ENCODE measurements around the gene CXCL1. TPM values are rescaled to one million over a fixed set of nuclear protein-coding genes. Genes with fewer than 3 reads are reported as not detected.

Gene CXCL1
- total RNA-seq, 1 experiment from 2014 or later: not detected

DNA sequence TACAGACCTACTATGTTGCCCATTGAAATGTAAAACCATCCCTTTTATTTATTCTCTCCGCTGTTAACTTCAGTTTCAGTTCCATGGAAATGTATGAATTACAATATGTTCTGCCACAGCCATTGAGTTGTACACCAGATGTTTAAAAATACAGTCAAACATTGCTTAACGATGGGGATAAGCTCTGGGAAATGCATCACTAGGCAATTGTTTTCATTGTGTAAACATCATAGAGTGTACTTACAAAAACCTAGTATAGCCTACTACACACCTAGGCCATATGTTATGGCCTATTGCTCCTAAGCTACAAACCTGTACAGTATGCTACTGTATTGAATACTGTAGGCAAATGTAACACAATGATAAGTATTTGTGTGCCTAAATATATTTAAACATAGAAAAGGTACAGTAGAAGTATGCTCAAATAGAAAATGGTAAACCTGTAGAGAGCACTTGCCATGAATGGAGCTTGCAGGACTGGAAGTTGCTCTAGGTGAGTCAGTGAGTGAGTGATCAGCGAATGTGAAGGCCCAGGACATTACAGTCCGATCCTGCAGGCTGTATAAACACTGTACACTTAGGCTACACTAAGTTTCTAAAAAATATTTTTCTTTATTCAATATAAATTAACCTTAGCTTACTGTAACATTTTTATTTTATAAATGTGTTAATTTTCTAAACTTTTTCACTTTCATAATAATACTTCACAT, 18.8 kb upstream of the CXCL1 start:
- no peak for DNase-seq (ENCODE audit: low read depth)

DNA sequence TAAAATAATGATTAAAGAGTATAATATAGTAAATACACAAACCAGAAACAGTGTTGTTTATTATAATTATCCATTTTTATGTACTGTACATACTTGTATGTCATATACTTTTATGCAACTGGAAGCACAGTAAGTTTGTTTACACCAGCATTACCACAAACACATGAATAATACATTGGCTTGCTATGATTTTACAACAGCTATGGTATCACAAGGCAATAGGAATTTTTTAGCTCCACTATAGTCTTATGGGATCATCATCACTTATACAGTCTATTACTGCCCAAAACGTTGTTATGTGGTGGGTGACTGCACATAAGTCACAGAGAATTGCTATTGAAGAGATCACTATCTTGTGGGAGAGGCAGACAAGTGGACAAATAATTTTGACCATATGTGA, 17.9 kb upstream of the CXCL1 start:
- DNase-seq (ENCODE audit: low read depth): no peak

DNA sequence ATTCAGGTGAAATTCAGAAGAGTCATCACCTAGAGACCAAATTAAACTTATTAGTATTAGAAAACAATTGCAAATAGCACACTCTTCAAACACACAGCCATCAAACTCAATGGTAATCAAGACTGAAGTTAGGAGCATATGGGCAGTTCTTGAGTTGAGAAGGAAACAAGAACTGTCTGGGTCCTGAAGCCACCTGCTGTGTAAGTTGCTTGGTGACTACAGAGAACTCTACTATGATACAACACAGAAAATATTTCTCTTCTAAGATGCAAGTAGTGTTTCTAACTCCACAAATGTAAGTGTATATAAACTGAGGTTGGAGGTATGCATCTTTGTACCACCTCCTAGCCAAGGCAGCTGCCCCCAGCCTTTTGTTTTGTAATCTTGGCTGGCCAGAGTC, 16.4 kb upstream of the CXCL1 start:
- no peak for DNase-seq (ENCODE audit: low read depth)

DNA sequence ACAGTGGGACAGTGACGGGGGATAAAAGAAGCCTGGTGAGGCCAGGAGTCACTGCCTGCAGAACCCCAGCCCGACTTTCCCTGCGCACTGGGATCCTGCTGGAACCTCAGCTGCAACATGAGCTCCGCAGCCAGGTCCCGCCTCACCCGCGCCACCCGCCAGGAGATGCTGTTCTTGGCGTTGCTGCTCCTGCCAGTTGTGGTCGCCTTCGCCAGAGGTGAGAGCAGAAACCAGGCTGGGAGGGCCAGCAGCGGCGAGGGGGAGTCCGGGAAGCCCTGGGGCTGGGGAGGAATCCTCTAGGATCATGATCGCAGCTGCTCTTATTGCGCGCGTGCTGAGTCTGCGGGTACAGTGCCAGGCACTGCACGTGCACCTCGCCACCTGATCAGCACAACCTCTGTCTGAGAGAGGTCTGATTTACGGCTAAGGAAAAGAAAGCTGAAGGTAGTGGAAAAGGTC, 15.9 kb upstream of the CXCL1 start, which contains the start of gene PF4V1:
Gene PF4V1 (plus strand): TSS at position 51 of the 459 bp plus-strand sequence. CDS start 67 bp downstream, at position 118.
- DNase-seq (ENCODE audit: low read depth): no peak

DNA sequence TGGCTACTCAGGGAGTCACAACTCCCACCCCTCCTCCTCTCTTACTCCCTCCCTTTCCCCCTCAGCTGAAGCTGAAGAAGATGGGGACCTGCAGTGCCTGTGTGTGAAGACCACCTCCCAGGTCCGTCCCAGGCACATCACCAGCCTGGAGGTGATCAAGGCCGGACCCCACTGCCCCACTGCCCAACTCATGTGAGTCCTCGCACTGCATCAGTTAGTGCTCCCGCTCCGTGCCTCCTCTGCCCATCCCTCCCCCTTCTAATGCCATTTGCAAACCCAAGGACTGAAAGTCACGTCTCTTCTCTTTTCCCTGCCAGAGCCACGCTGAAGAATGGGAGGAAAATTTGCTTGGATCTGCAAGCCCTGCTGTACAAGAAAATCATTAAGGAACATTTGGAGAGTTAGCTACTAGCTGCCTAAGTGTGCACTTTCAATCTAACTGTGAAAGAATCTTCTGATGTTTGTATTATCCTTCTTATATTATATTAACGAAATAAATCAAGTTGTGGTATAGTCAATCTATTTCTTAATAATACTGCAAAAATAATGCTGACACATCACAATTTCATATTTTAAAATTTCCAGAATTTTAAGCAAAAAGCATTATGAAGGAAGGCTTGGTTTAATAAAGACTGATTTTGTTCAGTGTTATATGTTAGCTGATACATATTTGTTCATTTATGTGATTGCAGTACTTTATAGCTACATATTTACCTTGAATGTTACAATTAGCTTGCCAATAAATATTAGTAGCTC, 15.3 kb upstream of the CXCL1 start:
- DNase-seq (ENCODE audit: low read depth): no peak

DNA sequence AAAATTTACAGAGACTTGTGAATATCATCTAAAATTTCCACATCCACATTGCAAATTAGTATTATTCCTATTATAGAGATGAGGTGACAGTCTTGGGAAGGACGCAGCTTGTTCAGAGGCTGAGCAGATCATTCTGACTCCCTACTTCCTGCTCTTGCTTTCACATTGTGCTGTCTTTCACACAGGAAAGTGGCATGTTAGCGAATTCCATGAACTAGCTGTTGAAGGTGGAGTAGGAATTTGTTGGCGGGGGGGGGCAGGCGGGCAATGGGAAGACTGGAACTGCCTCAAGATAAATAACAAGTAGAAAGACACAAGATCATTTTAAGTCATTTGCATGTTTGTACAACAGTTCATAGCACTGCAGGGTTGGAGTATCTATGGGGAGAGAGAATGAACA, 13.8 kb upstream of the CXCL1 start:
- DNase-seq (ENCODE audit: low read depth): no peak

DNA sequence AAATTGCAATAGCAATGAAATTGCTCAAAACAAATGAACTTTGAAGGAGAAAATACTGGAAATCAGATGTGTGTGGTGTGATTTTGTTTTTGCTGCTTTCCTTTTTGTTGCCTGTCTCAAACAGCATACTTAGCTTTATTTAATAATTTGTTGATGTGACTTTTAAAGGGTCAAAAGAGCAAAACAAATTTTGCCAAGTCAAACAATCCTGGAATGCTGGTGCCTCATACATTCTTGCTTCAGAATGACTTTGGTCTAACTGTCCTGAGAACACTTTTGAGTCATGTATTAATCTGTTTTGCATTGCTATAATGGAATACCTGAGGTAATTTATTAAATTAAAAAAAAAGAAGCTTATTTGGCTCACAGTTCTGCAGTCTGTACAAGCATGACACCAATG, 12.7 kb upstream of the CXCL1 start:
- DNase-seq (ENCODE audit: low read depth): no peak

DNA sequence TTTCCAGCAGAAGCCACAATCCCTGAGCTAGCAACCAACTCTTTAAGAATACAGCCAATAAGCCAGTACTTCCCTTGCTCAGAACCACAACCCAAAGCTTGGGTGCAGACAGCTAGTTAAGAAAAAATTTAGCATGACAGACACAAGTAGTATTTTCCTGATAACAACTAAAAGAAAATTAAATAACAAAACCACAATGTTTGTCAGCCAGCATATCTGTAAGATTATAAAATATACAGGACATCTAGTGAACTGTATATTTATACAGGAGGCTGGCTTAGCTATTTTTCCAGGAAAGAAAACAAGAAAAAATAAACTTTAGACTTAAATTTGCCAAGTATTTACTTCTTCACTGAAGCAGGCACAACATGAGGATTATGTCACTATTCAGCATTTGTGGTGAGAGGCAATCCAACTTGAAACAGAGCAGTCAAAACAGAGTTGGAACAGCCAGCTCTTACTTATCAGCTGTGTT, 9.5 kb upstream of the CXCL1 start:
- DNase-seq (ENCODE audit: low read depth): no peak

DNA sequence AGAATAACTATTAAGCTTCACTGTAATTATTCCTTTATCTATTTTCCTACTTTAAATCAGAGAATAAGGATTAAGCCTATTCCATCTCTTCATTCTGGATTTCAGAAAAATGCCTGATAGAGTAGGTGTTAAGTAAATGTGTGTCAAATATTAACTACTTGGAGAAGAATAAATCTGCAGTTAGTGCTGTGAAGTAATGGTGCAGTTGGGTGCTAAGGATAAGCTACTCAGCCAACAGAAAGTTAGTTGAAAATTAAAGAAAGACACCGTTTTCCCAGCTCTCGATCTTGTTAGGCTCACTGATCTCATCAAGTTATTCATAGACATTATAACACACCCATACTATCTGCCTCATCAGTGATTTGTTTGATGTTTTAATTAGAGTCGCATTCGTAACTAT, 9.0 kb upstream of the CXCL1 start:
- no peak for DNase-seq (ENCODE audit: low read depth)

DNA sequence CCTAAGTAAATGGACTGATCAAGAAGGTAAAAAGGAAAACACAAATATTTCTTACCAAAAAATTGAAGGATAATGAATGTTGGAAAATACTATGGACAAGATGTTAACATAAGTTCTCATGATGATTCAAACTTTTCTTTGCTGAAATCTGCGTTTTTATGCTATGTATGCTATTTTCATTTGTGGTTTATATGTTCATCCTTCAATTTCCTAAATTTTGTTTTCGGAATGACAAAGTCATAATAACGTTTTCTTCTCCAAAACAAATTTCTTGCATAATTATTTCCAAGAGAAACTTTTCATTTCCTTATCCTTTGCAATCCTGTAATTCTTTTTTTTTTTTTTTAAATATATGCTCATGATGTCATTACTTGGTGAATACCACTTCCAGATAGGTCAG, 8.3 kb upstream of the CXCL1 start:
- DNase-seq (ENCODE audit: low read depth): no peak

DNA sequence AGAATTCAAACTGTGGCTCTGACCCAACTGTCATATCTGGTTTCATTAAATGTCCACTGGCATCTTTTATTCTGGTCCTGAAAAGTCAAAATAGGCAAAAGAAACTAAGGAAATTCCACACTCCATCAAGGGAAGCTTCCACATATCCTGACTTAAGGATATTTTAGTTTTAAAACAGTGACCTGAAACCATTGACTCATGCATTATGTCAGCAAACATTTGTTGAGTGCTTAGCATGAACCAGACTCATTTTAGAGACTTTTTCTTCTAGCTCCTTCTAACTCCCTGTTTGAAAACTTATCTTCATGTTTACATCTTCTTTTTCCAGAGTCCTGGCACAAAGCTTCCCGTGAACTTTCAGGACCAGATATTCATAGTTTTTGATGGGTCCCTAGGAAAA, 6.9 kb upstream of the CXCL1 start:
- DNase-seq (ENCODE audit: low read depth): no peak

DNA sequence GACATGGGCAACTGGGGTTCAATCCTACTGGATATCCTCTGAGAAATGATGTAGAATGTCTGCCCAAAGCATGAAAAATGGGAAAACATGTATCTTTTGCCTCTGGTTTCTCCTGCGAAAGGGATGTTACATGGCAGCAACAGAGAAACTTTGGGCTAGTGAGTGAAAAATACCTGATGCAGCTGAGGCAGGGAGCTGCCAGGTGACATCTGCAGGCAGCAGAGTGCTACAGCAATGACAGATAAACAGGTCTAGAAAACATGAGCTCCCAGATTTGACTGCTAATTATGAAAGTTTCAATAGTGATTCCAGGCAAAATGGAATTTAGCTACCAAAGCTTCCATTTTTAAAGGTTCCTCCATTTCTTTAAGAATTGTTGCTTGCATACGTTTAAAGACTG, 4.8 kb upstream of the CXCL1 start:
- peak; percentile 13 for DNase-seq (ENCODE audit: low read depth)

DNA sequence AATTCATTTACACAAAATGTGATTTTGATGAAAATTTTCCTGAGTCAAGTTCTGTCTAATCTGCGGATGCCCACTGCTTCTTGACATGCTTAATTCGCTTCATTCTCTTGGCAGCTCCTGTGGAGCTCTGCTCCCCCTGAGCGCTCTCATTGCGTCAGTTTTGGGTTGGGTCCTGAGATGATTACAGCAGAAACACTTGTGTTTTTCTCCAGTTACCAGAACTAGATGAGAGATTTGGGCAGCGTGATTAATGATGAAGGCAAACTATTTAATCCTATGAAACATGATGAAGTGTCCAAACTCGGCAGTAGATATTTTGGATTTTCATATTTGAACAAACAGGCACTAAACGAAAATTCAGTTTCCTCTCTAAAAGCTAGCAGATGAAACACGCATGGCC, 4.2 kb upstream of the CXCL1 start:
- no peak for DNase-seq (ENCODE audit: low read depth)

DNA sequence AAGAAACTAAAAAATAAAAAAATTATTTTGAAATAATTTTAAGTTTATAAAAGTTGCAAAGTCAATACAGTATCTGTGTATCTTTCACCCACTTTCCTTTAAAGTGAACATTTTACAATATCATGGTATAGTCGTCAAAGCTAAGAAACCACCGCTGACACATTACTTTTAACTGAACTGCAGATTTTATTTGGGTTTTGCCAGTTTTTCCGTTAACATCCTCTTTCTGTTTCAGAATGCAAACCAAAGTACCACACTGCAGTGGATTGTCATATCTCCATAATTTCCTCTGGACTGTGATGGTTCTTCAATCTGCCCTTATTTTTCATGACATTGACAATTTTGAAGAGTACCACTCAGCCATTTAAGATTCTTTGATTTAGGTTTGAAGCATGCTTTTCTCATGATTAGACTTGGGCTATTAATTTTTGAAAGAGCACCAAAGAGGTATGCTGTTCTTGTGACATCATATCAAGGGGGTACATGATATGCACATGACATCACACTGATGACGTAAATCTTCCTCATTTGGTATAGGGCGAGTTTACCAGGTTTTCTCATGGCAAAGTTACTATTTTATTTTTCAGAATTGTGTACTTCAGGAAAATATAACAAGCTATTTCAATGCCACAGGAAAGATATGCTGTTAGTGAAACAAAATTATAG, 3.6 kb upstream of the CXCL1 start:
- no peak for DNase-seq (ENCODE audit: low read depth)

DNA sequence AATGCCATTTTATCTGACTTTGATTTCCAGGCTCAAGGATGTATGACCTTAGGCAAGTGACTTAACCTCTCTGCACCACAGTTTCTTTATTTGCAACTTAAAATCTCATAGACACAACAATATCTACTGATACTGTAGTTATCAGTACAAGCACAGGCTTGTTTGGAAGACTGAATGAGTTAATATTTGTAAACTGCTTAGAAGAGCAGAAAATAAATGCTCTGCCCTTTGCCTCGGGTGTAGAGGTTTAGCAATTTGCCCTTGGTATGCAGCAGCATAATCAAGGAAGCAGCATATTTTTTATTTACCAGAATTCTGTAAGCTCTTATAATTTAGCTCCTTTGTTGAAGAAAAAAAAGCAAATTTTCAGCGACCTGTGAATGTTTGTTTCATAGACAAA, 2.9 kb upstream of the CXCL1 start:
- no peak for DNase-seq (ENCODE audit: low read depth)

DNA sequence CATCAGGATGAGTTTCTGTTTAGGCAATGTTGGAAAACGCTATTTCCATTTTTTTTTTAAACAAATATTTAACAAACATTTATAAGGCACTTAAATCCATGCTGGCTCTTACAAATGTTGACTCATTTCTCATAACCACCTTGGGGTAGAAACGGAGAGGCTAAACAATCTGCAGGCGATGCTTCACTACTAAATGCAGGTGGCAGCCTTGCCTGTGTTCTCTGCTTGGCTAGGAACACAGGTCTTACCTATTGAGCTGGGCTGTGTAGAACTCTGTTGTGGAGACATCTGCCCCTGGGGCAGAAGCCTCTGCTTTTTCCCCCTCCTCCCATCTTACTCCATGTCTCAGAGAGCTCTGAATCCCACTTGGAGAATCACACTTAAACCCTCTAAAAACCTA, 1.4 kb upstream of the CXCL1 start:
- DNase-seq (ENCODE audit: low read depth): no peak

DNA sequence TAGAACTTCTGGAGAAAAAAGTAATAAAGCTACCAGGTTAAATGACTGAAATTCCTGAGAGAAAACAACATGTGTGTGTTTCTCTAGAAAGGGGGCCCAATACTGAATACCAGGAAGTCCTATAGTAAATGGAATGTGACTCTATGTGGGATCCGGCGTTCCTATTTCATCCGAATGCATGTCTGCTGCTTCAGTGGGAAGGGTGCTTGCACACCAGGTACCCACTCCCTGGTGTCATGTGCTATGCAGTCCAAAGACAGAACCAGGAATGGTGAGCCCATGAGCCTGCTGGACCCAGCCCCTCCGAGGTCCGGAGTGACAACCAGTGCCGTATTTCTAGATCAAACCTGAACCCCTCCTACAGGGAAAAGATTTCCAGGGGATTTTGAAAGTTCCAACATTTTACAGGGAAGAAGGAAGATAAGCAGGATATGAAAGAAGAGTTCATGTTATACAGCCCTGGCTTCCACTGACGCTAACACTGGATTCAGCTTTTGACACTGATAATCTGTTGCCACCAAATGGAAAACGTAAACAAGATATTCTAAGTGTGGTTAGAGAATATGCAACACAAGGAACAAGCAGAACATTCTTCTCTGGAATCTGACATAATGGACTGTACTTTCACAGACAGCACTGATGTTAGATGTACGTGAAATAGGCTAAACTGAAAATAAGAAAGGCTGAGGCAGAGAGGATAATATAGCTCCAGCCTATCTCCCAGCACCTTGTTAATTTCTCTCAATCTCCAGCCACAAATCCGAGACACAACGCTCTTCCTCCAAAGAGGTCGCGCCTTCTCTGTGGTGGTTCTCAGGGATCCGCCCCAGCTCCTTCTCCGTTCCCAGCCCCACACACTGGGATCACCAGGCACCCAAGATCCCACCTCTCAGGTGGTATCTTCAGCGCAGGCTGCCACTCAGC, 725 bp upstream of the CXCL1 start:
- DNase-seq (ENCODE audit: low read depth): no peak

DNA sequence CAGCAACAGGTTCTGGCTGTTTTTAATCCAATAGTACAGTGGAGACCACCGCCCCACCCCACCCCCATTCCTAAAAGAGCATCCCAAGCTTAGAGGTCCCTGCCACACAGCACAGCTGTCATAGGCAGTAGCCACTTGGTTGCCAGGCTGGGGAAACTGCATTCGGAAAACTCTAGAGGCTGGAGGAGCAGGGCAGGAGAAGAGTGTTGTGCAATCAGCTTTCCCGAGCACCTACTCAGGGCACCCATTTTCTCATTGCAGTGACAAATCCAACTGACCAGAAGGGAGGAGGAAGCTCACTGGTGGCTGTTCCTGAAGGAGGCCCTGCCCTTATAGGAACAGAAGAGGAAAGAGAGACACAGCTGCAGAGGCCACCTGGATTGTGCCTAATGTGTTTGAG, 1.1 kb downstream of the CXCL1 start:
- no peak for DNase-seq (ENCODE audit: low read depth)

DNA sequence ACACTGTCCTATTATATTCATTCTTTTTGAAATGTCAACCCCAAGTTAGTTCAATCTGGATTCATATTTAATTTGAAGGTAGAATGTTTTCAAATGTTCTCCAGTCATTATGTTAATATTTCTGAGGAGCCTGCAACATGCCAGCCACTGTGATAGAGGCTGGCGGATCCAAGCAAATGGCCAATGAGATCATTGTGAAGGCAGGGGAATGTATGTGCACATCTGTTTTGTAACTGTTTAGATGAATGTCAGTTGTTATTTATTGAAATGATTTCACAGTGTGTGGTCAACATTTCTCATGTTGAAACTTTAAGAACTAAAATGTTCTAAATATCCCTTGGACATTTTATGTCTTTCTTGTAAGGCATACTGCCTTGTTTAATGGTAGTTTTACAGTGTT, 1.6 kb downstream of the CXCL1 start:
- no peak for DNase-seq (ENCODE audit: low read depth)

DNA sequence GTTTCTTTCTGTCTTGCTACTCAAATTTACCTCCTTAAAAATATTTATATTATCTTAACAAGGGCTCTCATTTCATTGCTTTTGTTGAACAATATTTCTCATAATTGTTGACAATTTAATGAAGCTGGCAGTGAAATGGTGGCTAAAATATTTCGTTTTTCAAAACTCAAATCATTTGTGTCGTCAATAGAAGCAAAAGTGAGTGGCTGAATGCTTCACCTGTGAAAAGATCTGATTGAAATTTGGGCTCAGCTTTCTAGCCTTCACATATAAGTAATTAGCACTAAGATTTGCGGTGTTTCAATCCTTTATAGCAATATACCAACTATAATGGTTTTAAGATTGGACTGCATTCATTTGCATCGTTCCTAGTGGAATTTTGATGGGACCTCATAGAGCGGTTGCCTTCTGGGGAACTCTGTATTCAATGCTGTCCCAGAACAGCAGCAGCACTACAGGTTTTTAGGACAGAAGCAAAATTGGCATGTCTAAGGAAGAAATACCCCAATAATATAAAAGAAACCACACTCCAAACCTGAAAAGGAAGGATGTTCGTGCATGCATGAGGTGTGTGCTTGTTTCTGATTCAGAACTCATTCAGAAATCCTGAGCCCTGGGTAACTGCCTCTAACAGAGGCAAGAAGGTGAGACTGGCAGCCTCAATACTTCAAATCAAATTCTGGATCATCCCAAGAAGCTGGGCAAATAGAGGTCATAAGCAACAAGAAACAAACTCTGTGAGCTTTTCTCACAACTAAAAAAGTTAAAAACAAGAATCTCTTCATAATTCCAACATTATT, 2.5 kb downstream of the CXCL1 start:
- no peak for DNase-seq (ENCODE audit: low read depth)

Data from HT1080 (cell line).